ENCODE results near the gene NR2F1-AS1. TPM values are rescaled to one million over a fixed set of nuclear protein-coding genes. Genes with fewer than 3 reads are reported as not detected.

Gene NR2F1-AS1
- total RNA-seq, 1 donor from 2014 or later: 6.9 TPM

- H3K27ac ChIP-seq (ENCODE audit: low read depth, low read length): no peak overlapping the region
- peaks cover 90% of the 10 kb centered on the region for H3K27me3 Mint-ChIP-seq (ENCODE audit: low read depth, unreplicated experiment)
- no peak overlapping the region for H3K4me3 Mint-ChIP-seq (ENCODE audit: unreplicated experiment)
- H3K4me1 ChIP-seq (ENCODE audit: insufficient read depth, low read length): peaks cover 26% of the 10 kb centered on the region
- H3K9me3 ChIP-seq (ENCODE audit: insufficient read depth, low read depth, low read length): no peaks in the 10 kb centered on the region
- peaks cover 3% of the 10 kb centered on the region for H3K4me1 Mint-ChIP-seq (ENCODE audit: low read depth, unreplicated experiment)
- no peaks in the 10 kb centered on the region for H3K36me3 ChIP-seq (ENCODE audit: insufficient read depth, low read length)
- DNase-seq (ENCODE audit: low read depth) (no peak), FAIRE-seq (no peak)
- H3K9me3 Mint-ChIP-seq (ENCODE audit: unreplicated experiment): peaks cover under 1% of the 10 kb centered on the region
- H3K9ac ChIP-seq (ENCODE audit: low read length): no peak overlapping the region
- H3K36me3 Mint-ChIP-seq (ENCODE audit: low read depth, unreplicated experiment): no peaks in the 10 kb centered on the region
- H2AFZ ChIP-seq (ENCODE audit: low read depth, low read length): no peak overlapping the region
- H3K27me3 ChIP-seq (ENCODE audit: insufficient read depth, low read length): peaks cover 45% of the 10 kb centered on the region
- H3K4me2 ChIP-seq (ENCODE audit: low read length): peak overlapping the region; percentile 87
- peak overlapping the region; percentile 44 for H3K4me3 ChIP-seq (ENCODE audit: insufficient read depth, low read depth, low read length)
- TF ChIP-seq EZH2 (IDR thresholded peaks at IDR 0.05; ENCODE audit: insufficient read depth, low read length) (no peak), CTCF (IDR thresholded peaks at IDR 0.05; ENCODE audit: insufficient read depth, low read depth, low read length) (no peak)
- H4K20me1 ChIP-seq (ENCODE audit: insufficient read depth, low read length): peaks cover 6% of the 10 kb centered on the region
- no peaks in the 10 kb centered on the region for H3K79me2 ChIP-seq (ENCODE audit: insufficient read depth, low read length)
- H3K27ac Mint-ChIP-seq (ENCODE audit: unreplicated experiment): no peak overlapping the region
Observed at GRCh38 chr5:93611273-93611975, 30.4 kb upstream of the NR2F1-AS1 start.

GRCh38 chr5:93610581-93611272 lies 29.7 kb upstream of the NR2F1-AS1 start:
- no peak for FAIRE-seq
- Histone ChIP-seq H2AFZ (ENCODE audit: low read depth, low read length) (no peak overlapping the region), H3K4me3 (ENCODE audit: insufficient read depth, low read depth, low read length) (no peak overlapping the region), H3K9ac (ENCODE audit: low read length) (no peak overlapping the region), H4K20me1 (ENCODE audit: insufficient read depth, low read length) (peaks cover 6% of the 10 kb centered on the region), H3K27me3 (ENCODE audit: insufficient read depth, low read length) (peaks cover 45% of the 10 kb centered on the region), H3K27ac (ENCODE audit: low read depth, low read length) (no peak overlapping the region), H3K36me3 (ENCODE audit: insufficient read depth, low read length) (no peaks in the 10 kb centered on the region), H3K4me2 (ENCODE audit: low read length) (no peak overlapping the region), H3K4me1 (ENCODE audit: insufficient read depth, low read length) (peaks cover 30% of the 10 kb centered on the region), H3K79me2 (ENCODE audit: insufficient read depth, low read length) (no peaks in the 10 kb centered on the region), H3K9me3 (ENCODE audit: insufficient read depth, low read depth, low read length) (no peaks in the 10 kb centered on the region)
- TF ChIP-seq EZH2 (IDR thresholded peaks at IDR 0.05; ENCODE audit: insufficient read depth, low read length) (no peak), CTCF (IDR thresholded peaks at IDR 0.05; ENCODE audit: insufficient read depth, low read depth, low read length) (no peak)
- no peaks in the 10 kb centered on the region for H3K36me3 Mint-ChIP-seq (ENCODE audit: low read depth, unreplicated experiment)
- H3K9me3 Mint-ChIP-seq (ENCODE audit: unreplicated experiment): no peaks in the 10 kb centered on the region
- H3K4me3 Mint-ChIP-seq (ENCODE audit: unreplicated experiment): no peak overlapping the region
- peaks cover 3% of the 10 kb centered on the region for H3K4me1 Mint-ChIP-seq (ENCODE audit: low read depth, unreplicated experiment)
- DNase-seq (ENCODE audit: low read depth): no peak
- H3K27me3 Mint-ChIP-seq (ENCODE audit: low read depth, unreplicated experiment): peaks cover 90% of the 10 kb centered on the region
- no peak overlapping the region for H3K27ac Mint-ChIP-seq (ENCODE audit: unreplicated experiment)

- no peak for FAIRE-seq
- H3K4me2 ChIP-seq (ENCODE audit: low read length): no peak overlapping the region
- no peak overlapping the region for H3K4me3 Mint-ChIP-seq (ENCODE audit: unreplicated experiment)
Observed at GRCh38 chr5:93609762-93610161, 28.7 kb upstream of the NR2F1-AS1 start.

More at GRCh38 chr5:93609762-93610161, 28.7 kb upstream of the NR2F1-AS1 start:
- Histone ChIP-seq H3K36me3 (ENCODE audit: insufficient read depth, low read length) (no peaks in the 10 kb centered on the region), H3K79me2 (ENCODE audit: insufficient read depth, low read length) (peaks cover 5% of the 10 kb centered on the region), H3K9me3 (ENCODE audit: insufficient read depth, low read depth, low read length) (no peaks in the 10 kb centered on the region), H3K27me3 (ENCODE audit: insufficient read depth, low read length) (peaks cover 45% of the 10 kb centered on the region), H3K4me1 (ENCODE audit: insufficient read depth, low read length) (peaks cover 33% of the 10 kb centered on the region), H3K27ac (ENCODE audit: low read depth, low read length) (no peak overlapping the region), H2AFZ (ENCODE audit: low read depth, low read length) (no peak overlapping the region), H3K9ac (ENCODE audit: low read length) (no peak overlapping the region), H3K4me3 (ENCODE audit: insufficient read depth, low read depth, low read length) (no peak overlapping the region), H4K20me1 (ENCODE audit: insufficient read depth, low read length) (peaks cover 6% of the 10 kb centered on the region)
- DNase-seq (ENCODE audit: low read depth): no peak
- Mint-ChIP-seq H3K9me3 (ENCODE audit: unreplicated experiment) (no peaks in the 10 kb centered on the region), H3K36me3 (ENCODE audit: low read depth, unreplicated experiment) (no peaks in the 10 kb centered on the region), H3K27me3 (ENCODE audit: low read depth, unreplicated experiment) (peaks cover 90% of the 10 kb centered on the region), H3K27ac (ENCODE audit: unreplicated experiment) (no peak overlapping the region), H3K4me1 (ENCODE audit: low read depth, unreplicated experiment) (peaks cover 3% of the 10 kb centered on the region)
- TF ChIP-seq CTCF (IDR thresholded peaks at IDR 0.05; ENCODE audit: insufficient read depth, low read depth, low read length) (no peak), EZH2 (IDR thresholded peaks at IDR 0.05; ENCODE audit: insufficient read depth, low read length) (no peak)
